Fibroblast of mammary gland (primary cell): ENCODE measurements around the gene TOP2A.

ENCODE experiments used
- DNase-seq: peaks from one replicate; pipeline ENCODE4 v3.0.0-alpha.2; 2010; ENCODE audit warnings: low read depth
- H3K4me3 ChIP-seq: 2 replicates; pipeline ENCODE4 v1.5.1; 2011; ENCODE audit warnings: low read depth, mild to moderate bottlenecking, low read length, moderate library complexity; ENCODE audit not compliant: control insufficient read depth
- CTCF ChIP-seq: conservative IDR thresholded peaks from 2 replicates; pipeline ENCODE4 v1.5.1; 2011; ENCODE audit warnings: low read depth, low read length, inconsistent platforms; ENCODE audit not compliant: control insufficient read depth, insufficient read depth

Gene TOP2A

GRCh38 chr17:40366861-40367518, 50.7 kb downstream of the TOP2A start:
- TF ChIP-seq CTCF: no peak
- DNase-seq: no peak
- no peak overlapping the region for H3K4me3 ChIP-seq

- DNase-seq: no peak
- H3K4me3 ChIP-seq: no peak overlapping the region
- no peak for TF ChIP-seq CTCF
Measured at GRCh38 chr17:40366076-40366860, 51.4 kb downstream of the TOP2A start.

- no peak overlapping the region for H3K4me3 ChIP-seq
- DNase-seq: no peak
- no peak for TF ChIP-seq CTCF
Measured at GRCh38 chr17:40364906-40365305, 52.8 kb downstream of the TOP2A start.

GRCh38 chr17:40364121-40364861, 53.4 kb downstream of the TOP2A start, which contains the start of gene GJD3:
Gene GJD3, minus strand, starts transcription at chr17:40364737. Its CDS starts 922 bp downstream, at chr17:40363815.
- no peak for TF ChIP-seq CTCF
- DNase-seq: no peak
- peak within 1 kb of the TSS; percentile 35 for H3K4me3 ChIP-seq

GRCh38 chr17:40363111-40363827, 54.4 kb downstream of the TOP2A start:
- peak overlapping the region; percentile 35 for H3K4me3 ChIP-seq
- DNase-seq: peak; percentile 17
- no peak for TF ChIP-seq CTCF

GRCh38 chr17:40362696-40363110, 55.0 kb downstream of the TOP2A start:
- peak; percentile 47 for TF ChIP-seq CTCF
- peak; percentile 63 for DNase-seq
- peak overlapping the region; percentile 27 for H3K4me3 ChIP-seq
